Heart left ventricle (tissue), 16 donors: ENCODE results near the gene PITX2. TPM values are rescaled to one million over a fixed set of nuclear protein-coding genes. Genes with fewer than 3 reads are reported as not detected.

ENCODE experiments used
- ATAC-seq, 4 donors: fragments of 200-7000 bp; cut with Tn5 transposase; one replicate each; pipeline ENCODE4 v1.9.1; 2020 to 2022; ENCODE audit warnings: moderate library complexity in 4 of 4, mild to moderate bottlenecking in 3 of 4, moderate number of reproducible peaks in 1 of 4
- DNase-seq, 5 donors: peaks; one replicate each; pipeline ENCODE4 v3.0.0-alpha.2; 2020
- H3K27ac ChIP-seq, 12 donors: fragments of 200-600 bp; sonication (generic) in 4 of 12; one replicate each; pipeline versions ENCODE4 v1.5.0 to v1.8.0; 2016 to 2022; ENCODE audit warnings: mild to moderate bottlenecking in 2 of 12
- H3K27me3 ChIP-seq, 9 donors: fragments of 200-600 bp; sonication (generic) in 2 of 9; one replicate each; pipeline versions ENCODE4 v1.5.1 to v1.8.0; 2016 to 2022; ENCODE audit warnings: mild to moderate bottlenecking in 3 of 9
- H3K36me3 ChIP-seq, 9 donors: fragments of 200-600 bp; sonication (generic) in 2 of 9; one replicate each; pipeline versions ENCODE4 v1.5.0 to v1.8.0; 2018 to 2022; ENCODE audit warnings: mild to moderate bottlenecking in 2 of 9
- H3K4me1 ChIP-seq, 12 donors: fragments of 200-600 bp; sonication (generic) in 4 of 12; one replicate each; pipeline versions ENCODE4 v1.5.0 to v1.8.0; 2016 to 2022; ENCODE audit warnings: mild to moderate bottlenecking in 3 of 12
- H3K4me3 ChIP-seq, 12 donors: fragments of 200-600 bp; sonication (generic) in 4 of 12; one replicate each; pipeline versions ENCODE4 v1.5.0 to v1.8.0; 2017 to 2022; ENCODE audit warnings: mild to moderate bottlenecking in 9 of 12, moderate library complexity in 4 of 12
- H3K9me3 ChIP-seq, 12 donors: fragments of 200-600 bp; sonication (generic) in 4 of 12; one replicate each; pipeline versions ENCODE4 v1.5.0 to v1.8.0; 2016 to 2022; ENCODE audit warnings: mild to moderate bottlenecking in 1 of 12
- CTCF ChIP-seq, 12 donors: fragments of 200-600 bp; sonication (generic) in 4 of 12; IDR thresholded peaks; one replicate each; pipeline versions ENCODE4 v1.5.0 to v1.8.0; 2018 to 2022; ENCODE audit warnings: antibody characterized with exemption in 12 of 12, mild to moderate bottlenecking in 5 of 12
- POLR2A ChIP-seq, 2 donors: fragments of 450-650 bp; IDR thresholded peaks; one replicate each; pipeline ENCODE4 v1.6.1; 2017; ENCODE audit warnings: antibody characterized with exemption in 2 of 2, mild to moderate bottlenecking in 2 of 2, moderate library complexity in 2 of 2
- WGBS, 4 donors: extraction: QIAGEN DNeasy Blood & Tissue Kit in 2 of 4; methylation state at CpG; one replicate each; pipeline versions ENCODE4 v1.1.5 to v1.1.7; 2013 to 2018; 5-methylcytosine and 5-hydroxymethylcytosine counted together
- intact Hi-C, 10 donors: fragments of 100-400 bp; cut with DNase I; formaldehyde crosslinking; loops; one replicate each; pipeline versions ENCODE4 v1.11.1 to v1.14.2; 2022
- polyA plus RNA-seq, 2 donors: library from polyadenylated mRNA; stranded (reverse); fragments of 200-250 nt; gene quantifications; one replicate each; pipeline ENCODE4 v1.2.3, GENCODE V29; 2013
- total RNA-seq, 9 donors: library from RNA; depleted of rRNA in 2 of 9; stranded (reverse); fragments of >200 nt in 2 of 9; fragmentation: NEBNext Ultra II Directional in 3 of 9; extraction: Animal tissue kit (Norgen Biotek cat#: 25700) in 3 of 9; gene quantifications; one replicate each; pipeline versions ENCODE4 v1.1.0 to v1.2.4, GENCODE V29; 2016 to 2023
- donor health status: ischemic (EF 13 %, LVEDD 7.1; RV severe dilation, severe dysfunction).
- donor health status: healthy with polysubstance abuse.
- donor health status: DM: no; HTN: yes; CAD: no.
- donor health status: DM: no; HTN: no; CAD: no.
- donor health status: ischemic (EF 25% LVEDD 6.9; RV normal size, moderate dysfunction).
- donor health status: ischemic (EF 25% LVEDD 5.7; RV mildly dilated, moderate dysfunction).
- donor health status: healthy.
- donor health status: DM: yes; HTN: yes; CAD: no.
- donor health status: ischemic (EF 35%, LVEDD 5.7; RV mildly dilated, moderate dysfunction).
- donor health status: nonischemic (EF 11% LVEDD 7.7; RV severe dilation, severe dysfunction).
- donor health status: DM: yes; HTN: yes; CAD: no.
- donor health status: PGD.
- donor health status: ischemic (EF 29% LVEDD 5.4; RV normal size, mild dysfunction).
- donor health status: nonischemic (EF 23%, LVEDD 6.1; RV moderate dilation, normal function).

Gene PITX2
- total and polyA plus RNA-seq, 11 donors, result 0.17 to 0.94 (median 0.30) TPM; not detected in 5

GRCh38 chr4:110663206-110663605 is 40.3 kb upstream of the PITX2 start:
- Histone ChIP-seq H3K27ac (no peak overlapping the region), H3K4me3 (no peak overlapping the region), H3K4me1 (no peaks in the 10 kb centered on the region), H3K27me3 (peaks cover 0 to 16% (median 0%) of the 10 kb centered on the region in 9 donors), H3K36me3 (no peaks in the 10 kb centered on the region), H3K9me3 (peaks cover 0 to 4% (median 0%) of the 10 kb centered on the region in 12 donors)
- intact Hi-C loops, result no loop called here
- TF ChIP-seq POLR2A (IDR thresholded peaks at IDR 0.05), result no peak
- TF ChIP-seq CTCF (IDR thresholded peaks at IDR 0.05), result no peak
- 63 to 87% (median 75%) methylated on average over 1 of the region's 1 CpG for WGBS, 4 donors
- no peak for DNase-seq
- ATAC-seq, result no peak

GRCh38 chr4:110660755-110661154 is 37.9 kb upstream of the PITX2 start:
- no peak overlapping the region for H3K27ac ChIP-seq
- no peak overlapping the region for H3K4me3 ChIP-seq
- DNase-seq (no peak), ATAC-seq (no peak)
- WGBS, 4 donors, result 82 to 85% (median 83%) methylated on average over 2 of the region's 2 CpGs
- no peaks in the 10 kb centered on the region for H3K4me1 ChIP-seq
- intact Hi-C loops, result no loop called here
- TF ChIP-seq CTCF (IDR thresholded peaks at IDR 0.05), result no peak
- no peak for TF ChIP-seq POLR2A (IDR thresholded peaks at IDR 0.05)
- H3K36me3 ChIP-seq, result no peaks in the 10 kb centered on the region
- H3K27me3 ChIP-seq, result peaks cover 0 to 16% (median 0%) of the 10 kb centered on the region in 9 donors
- H3K9me3 ChIP-seq, result peaks cover 0 to 4% (median 0%) of the 10 kb centered on the region in 12 donors

GRCh38 chr4:110654254-110654635 is 31.4 kb upstream of the PITX2 start:
- Histone ChIP-seq H3K27ac (no peak overlapping the region), H3K27me3 (peaks cover 0 to 11% (median 0%) of the 10 kb centered on the region in 9 donors), H3K36me3 (no peaks in the 10 kb centered on the region), H3K9me3 (peaks cover 0 to 4% (median 0%) of the 10 kb centered on the region in 12 donors), H3K4me1 (no peaks in the 10 kb centered on the region), H3K4me3 (no peak overlapping the region)
- TF ChIP-seq CTCF (IDR thresholded peaks at IDR 0.05) (no peak), POLR2A (IDR thresholded peaks at IDR 0.05) (no peak)
- DNase-seq (no peak), ATAC-seq (no peak)
- intact Hi-C loops, result no loop called here

GRCh38 chr4:110653321-110654253 is 30.7 kb upstream of the PITX2 start:
- Histone ChIP-seq H3K9me3 (no peaks in the 10 kb centered on the region), H3K4me3 (no peak overlapping the region), H3K27ac (no peak overlapping the region), H3K27me3 (peaks cover 0 to 8% (median 0%) of the 10 kb centered on the region in 9 donors), H3K4me1 (no peaks in the 10 kb centered on the region), H3K36me3 (no peaks in the 10 kb centered on the region)
- ATAC-seq, result no peak
- TF ChIP-seq CTCF (IDR thresholded peaks at IDR 0.05), result no peak
- TF ChIP-seq POLR2A (IDR thresholded peaks at IDR 0.05), result no peak
- no peak for DNase-seq
- intact Hi-C loops, result no loop called here
- 65 to 71% (median 69%) methylated on average over 6 of the region's 6 CpGs for WGBS, 4 donors
